Ishikawa (cell line): ENCODE data around the gene MAML1.
A peak's percentile ranks its signal among the peaks of the same experiment; 100 is the strongest.

Experiments
- CEBPB ChIP-seq: IDR thresholded peaks from 2 replicates; pipeline ENCODE4 v1.6.1; 2012
- CREB1 ChIP-seq: IDR thresholded peaks from 2 replicates; pipeline ENCODE4 v1.6.1; 2012; ENCODE audit warnings: low read depth
- EGR1 ChIP-seq: IDR thresholded peaks from 2 replicates; pipeline ENCODE4 v1.6.1; 2012
- EP300 ChIP-seq: IDR thresholded peaks from 2 replicates; pipeline ENCODE4 v1.6.1; 2012; ENCODE audit warnings: borderline replicate concordance
- FOXM1 ChIP-seq: IDR thresholded peaks from 2 replicates; pipeline ENCODE4 v1.6.1; 2012; ENCODE audit warnings: low read depth, borderline replicate concordance
- NFIC ChIP-seq: IDR thresholded peaks from 2 replicates; pipeline ENCODE4 v1.6.1; 2012
- RAD21 ChIP-seq: IDR thresholded peaks from 2 replicates; pipeline ENCODE4 v1.6.1; 2012; ENCODE audit warnings: low read depth
- TAF1 ChIP-seq: IDR thresholded peaks from 2 replicates; pipeline ENCODE4 v1.6.1; 2012; ENCODE audit warnings: low read depth, mild to moderate bottlenecking
- TCF12 ChIP-seq: IDR thresholded peaks from 2 replicates; pipeline ENCODE4 v1.6.1; 2012; ENCODE audit warnings: low read depth
- TEAD4 ChIP-seq: IDR thresholded peaks from 2 replicates; pipeline ENCODE4 v1.6.1; 2012
- YY1 ChIP-seq: IDR thresholded peaks from 2 replicates; pipeline ENCODE4 v1.6.1; 2012; ENCODE audit warnings: low read depth
- ZBTB7A ChIP-seq: IDR thresholded peaks from 2 replicates; pipeline ENCODE4 v1.6.1; 2012; ENCODE audit warnings: low read depth
- TF ChIP-seq, protein P1 (sequence below): IDR thresholded peaks from 2 replicates; pipeline ENCODE4 v1.6.1; 2012; ENCODE audit warnings: low read depth, mild to moderate bottlenecking
- TF ChIP-seq, protein P2 (sequence below): IDR thresholded peaks from 2 replicates; pipeline ENCODE4 v1.6.1; 2012
- TF ChIP-seq, protein P3 (sequence below): IDR thresholded peaks from 2 replicates; pipeline ENCODE4 v1.6.1; 2012

Gene MAML1

DNA sequence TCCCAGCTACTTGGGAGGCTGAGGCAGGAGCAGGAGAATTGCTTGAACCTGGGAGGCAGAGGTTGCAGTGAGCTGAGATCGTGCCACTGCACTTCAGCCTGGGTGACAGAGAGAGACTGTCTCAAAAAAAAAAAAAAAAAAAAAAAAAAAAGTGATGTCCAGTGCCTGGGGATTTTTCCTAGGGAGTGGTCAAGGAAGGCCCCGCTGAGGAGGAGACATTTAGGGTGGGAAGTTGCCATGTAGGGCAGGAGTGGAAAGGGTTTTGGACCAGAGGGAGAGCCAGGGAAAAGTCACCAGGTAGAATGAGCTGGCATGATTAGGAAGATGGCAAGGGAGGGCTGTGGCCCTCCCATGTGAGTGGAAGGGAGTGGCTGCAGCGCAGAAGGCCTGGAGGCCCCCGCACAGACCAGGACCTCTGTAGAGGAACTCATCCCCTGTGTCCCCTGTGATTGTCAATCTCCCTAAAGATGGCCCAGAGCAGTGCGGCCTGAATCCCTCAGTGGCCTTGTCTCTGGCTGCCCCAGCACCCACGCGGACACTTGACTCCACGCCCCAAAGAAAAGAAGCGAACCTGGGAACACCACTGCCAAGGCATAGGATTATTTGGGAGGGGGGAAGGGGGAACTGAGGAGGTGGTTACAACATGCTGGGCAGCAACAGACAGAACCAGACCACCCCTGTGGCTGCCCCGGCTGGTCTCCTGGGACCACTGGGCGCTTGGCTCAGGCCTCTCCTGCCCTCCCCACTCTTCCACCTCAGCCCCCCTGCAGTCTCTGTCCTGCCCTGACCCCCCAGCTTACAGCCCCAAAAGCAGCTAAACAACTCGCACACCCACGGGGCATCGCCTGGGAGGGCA is 85.5 kb downstream of the MAML1 start:
- TF ChIP-seq TAF1 (no peak), CREB1 (no peak), CEBPB (no peak), EP300 (no peak), EGR1 (no peak), TEAD4 (no peak), NFIC (no peak), YY1 (no peak), ZBTB7A (no peak), FOXM1 (no peak), RAD21 (no peak)
- TF ChIP-seq, protein P1, sequence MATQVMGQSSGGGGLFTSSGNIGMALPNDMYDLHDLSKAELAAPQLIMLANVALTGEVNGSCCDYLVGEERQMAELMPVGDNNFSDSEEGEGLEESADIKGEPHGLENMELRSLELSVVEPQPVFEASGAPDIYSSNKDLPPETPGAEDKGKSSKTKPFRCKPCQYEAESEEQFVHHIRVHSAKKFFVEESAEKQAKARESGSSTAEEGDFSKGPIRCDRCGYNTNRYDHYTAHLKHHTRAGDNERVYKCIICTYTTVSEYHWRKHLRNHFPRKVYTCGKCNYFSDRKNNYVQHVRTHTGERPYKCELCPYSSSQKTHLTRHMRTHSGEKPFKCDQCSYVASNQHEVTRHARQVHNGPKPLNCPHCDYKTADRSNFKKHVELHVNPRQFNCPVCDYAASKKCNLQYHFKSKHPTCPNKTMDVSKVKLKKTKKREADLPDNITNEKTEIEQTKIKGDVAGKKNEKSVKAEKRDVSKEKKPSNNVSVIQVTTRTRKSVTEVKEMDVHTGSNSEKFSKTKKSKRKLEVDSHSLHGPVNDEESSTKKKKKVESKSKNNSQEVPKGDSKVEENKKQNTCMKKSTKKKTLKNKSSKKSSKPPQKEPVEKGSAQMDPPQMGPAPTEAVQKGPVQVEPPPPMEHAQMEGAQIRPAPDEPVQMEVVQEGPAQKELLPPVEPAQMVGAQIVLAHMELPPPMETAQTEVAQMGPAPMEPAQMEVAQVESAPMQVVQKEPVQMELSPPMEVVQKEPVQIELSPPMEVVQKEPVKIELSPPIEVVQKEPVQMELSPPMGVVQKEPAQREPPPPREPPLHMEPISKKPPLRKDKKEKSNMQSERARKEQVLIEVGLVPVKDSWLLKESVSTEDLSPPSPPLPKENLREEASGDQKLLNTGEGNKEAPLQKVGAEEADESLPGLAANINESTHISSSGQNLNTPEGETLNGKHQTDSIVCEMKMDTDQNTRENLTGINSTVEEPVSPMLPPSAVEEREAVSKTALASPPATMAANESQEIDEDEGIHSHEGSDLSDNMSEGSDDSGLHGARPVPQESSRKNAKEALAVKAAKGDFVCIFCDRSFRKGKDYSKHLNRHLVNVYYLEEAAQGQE = no peak
- TF ChIP-seq, protein P2, sequence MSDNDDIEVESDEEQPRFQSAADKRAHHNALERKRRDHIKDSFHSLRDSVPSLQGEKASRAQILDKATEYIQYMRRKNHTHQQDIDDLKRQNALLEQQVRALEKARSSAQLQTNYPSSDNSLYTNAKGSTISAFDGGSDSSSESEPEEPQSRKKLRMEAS = no peak
- TF ChIP-seq, protein P3, sequence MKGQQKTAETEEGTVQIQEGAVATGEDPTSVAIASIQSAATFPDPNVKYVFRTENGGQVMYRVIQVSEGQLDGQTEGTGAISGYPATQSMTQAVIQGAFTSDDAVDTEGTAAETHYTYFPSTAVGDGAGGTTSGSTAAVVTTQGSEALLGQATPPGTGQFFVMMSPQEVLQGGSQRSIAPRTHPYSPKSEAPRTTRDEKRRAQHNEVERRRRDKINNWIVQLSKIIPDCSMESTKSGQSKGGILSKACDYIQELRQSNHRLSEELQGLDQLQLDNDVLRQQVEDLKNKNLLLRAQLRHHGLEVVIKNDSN = no peak

DNA sequence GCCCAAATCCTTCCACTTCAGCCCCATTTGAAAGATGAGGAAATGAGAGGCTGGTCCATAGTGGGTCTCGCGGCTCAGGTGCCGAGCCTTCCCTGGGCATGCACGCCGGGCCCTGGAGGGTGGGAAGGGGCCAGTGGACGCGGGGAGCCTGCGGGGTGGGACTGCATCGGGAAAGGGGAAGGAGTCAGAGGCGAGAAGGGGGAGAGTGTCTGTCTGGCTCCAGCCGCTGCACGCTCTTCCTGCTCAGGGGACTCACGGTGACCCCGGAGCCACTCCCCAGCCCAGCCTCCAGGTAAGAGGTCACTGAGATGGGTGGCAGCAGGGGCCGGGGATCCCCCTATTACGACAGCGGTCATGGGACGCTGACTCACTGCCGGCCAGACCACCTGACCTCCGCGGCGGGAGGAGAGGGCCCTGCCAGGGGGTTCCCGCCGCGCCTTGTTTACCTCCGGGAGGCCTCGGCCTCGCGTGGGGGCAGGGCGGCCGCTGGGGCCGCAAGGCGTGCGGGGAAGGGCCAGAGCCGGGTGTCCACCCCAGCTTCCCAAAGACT is 86.2 kb downstream of the MAML1 start:
- TF ChIP-seq, protein P1 = no peak
- TF ChIP-seq EP300 (peak; percentile 63; the same call in 1 of the 2 replicates), TAF1 (peak; percentile 24), CEBPB (peak; percentile 84), ZBTB7A (peak; percentile 64; the same call in 1 of the 2 replicates), CREB1 (peak; percentile 32; the same call in 1 of the 2 replicates), NFIC (peak; percentile 64), TEAD4 (0 out of 2 replicates have a peak, but pooled peaks have one; percentile 18), YY1 (no peak), EGR1 (0 out of 2 replicates have a peak, but pooled peaks have one; percentile 28), TCF12 (peak; percentile 78; the same call in 1 of the 2 replicates), FOXM1 (no peak)
- TF ChIP-seq, protein P3 = peak; percentile 94

DNA sequence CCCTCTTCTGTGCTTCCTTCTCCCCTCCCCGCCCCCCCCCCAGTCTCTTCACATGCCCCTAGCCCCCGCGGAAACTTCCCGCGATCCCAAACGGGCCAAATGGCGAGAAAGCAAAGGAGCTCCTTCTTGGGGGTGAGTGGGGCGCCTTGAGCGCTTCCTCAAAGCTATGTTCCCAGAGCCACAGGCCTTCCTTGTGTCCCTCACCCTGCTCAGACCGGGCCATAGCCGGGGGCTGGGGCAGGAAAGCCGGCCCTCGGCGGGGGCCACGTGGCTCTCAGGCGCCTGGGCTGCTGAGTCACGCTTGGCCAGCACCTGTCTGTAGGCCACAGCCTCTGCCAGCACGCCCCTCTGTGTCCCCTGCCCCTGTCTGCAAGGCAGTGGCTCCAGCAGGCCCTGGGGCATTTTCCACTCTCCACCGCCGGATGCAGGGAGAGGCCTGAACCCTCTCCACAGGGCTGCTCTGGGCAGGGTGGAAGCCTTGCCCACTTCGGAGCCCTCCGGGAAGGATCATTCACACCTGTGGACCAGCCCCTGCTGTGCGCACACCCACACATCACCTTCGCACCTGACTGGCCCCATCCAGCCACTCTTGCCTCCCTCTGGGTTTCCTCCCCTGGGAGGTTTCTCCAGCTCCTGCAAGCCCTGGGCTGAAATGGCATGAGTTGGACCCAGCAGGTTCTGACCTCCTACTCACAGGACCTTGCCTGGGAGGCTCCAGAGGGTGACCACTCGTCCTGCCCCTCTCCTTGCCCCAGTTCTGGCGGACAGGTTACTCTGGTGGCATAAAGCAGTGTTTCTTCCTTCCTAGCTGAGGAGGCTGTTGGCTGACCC is 86.9 kb downstream of the MAML1 start:
- peak; percentile 60 for TF ChIP-seq EP300
- TF ChIP-seq CEBPB = no peak
- TF ChIP-seq, protein P3 = peak; percentile 80
- TF ChIP-seq TCF12 = peak; percentile 88
- no peak; the same call in 1 of the 2 replicates for TF ChIP-seq NFIC
- TF ChIP-seq YY1 = peak; percentile 39
- no peak for TF ChIP-seq FOXM1
- TF ChIP-seq, protein P2 = peak; percentile 98
- peak; percentile 91 for TF ChIP-seq EGR1
- TF ChIP-seq, protein P1 = no peak
